Sigmoid colon (tissue), 7 donors: ENCODE data around the gene OBP2A. TPM values are rescaled to one million over a fixed set of nuclear protein-coding genes. Genes with fewer than 3 reads are reported as not detected.

Source experiments
- DNase-seq: peaks from one replicate; pipeline ENCODE4 v3.0.0-alpha.2; 2019
- H3K27ac ChIP-seq, 4 donors: fragments of 200-600 bp; sonication (generic); one replicate each; pipeline ENCODE4 v1.5.1; 2016 to 2019; ENCODE audit warnings: mild to moderate bottlenecking in 1 of 4
- H3K27me3 ChIP-seq, 3 donors: fragments of 200-600 bp; sonication (generic); one replicate each; pipeline ENCODE4 v1.5.1; 2019; ENCODE audit warnings: mild to moderate bottlenecking in 1 of 3
- H3K36me3 ChIP-seq, 4 donors: fragments of 200-600 bp; sonication (generic); one replicate each; pipeline ENCODE4 v1.5.1; 2016 to 2019
- H3K4me1 ChIP-seq, 4 donors: fragments of 200-600 bp; sonication (generic); one replicate each; pipeline ENCODE4 v1.5.1; 2017 to 2019
- H3K4me3 ChIP-seq, 4 donors: fragments of 200-600 bp; sonication (generic); one replicate each; pipeline ENCODE4 v1.5.1; 2017 to 2019; ENCODE audit warnings: mild to moderate bottlenecking in 2 of 4, moderate library complexity in 1 of 4
- H3K9me3 ChIP-seq, 4 donors: fragments of 200-600 bp in 3 of 4; sonication (generic) in 3 of 4; one replicate each; pipeline versions ENCODE4 v1.5.1 to v1.6.1; 2013 to 2019
- CTCF ChIP-seq, 4 experiments: fragments of 450-650 bp in 3 of 4; fragments of 200-600 bp in 1 of 4; IDR thresholded peaks; one replicate each; pipeline ENCODE4 v1.5.1; 2016 to 2019; ENCODE audit warnings: antibody characterized with exemption in 4 of 4, mild to moderate bottlenecking in 3 of 4, moderate library complexity in 2 of 4
- EP300 ChIP-seq, 4 donors: sonication (generic); formaldehyde crosslinking; IDR thresholded peaks; one replicate each; pipeline ENCODE4 v1.6.1; 2017; ENCODE audit warnings: antibody characterized with exemption in 4 of 4
- POLR2A ChIP-seq, 2 donors: fragments of 450-650 bp; IDR thresholded peaks; one replicate each; pipeline ENCODE4 v1.6.1; 2016; ENCODE audit warnings: antibody characterized with exemption in 2 of 2, mild to moderate bottlenecking in 2 of 2, moderate library complexity in 2 of 2
- POLR2AphosphoS5 ChIP-seq, 4 donors: sonication (generic); formaldehyde crosslinking; IDR thresholded peaks; one replicate each; pipeline ENCODE4 v1.6.1; 2017; ENCODE audit warnings: antibody characterized with exemption in 4 of 4
- WGBS, 2 donors: extraction: QIAGEN DNeasy Blood & Tissue Kit; methylation state at CpG; one replicate each; pipeline ENCODE4 v1.1.7; 2013; 5-methylcytosine and 5-hydroxymethylcytosine counted together
- intact Hi-C: fragments of 100-400 bp; cut with DNase I; formaldehyde crosslinking; loops from one replicate; pipeline ENCODE4 v1.15.1; 2023
- polyA plus RNA-seq, 3 donors: library from polyadenylated mRNA; stranded (reverse); fragments of 200-250 nt; gene quantifications; one replicate each; pipeline ENCODE4 v1.2.3, GENCODE V29; 2013
- total RNA-seq, 4 donors: library from RNA; depleted of rRNA; stranded (reverse); fragments of >200 nt; gene quantifications; one replicate each; pipeline ENCODE4 v1.1.0, GENCODE V29; 2016
- donor health status: healthy with polysubstance abuse.
- donor health status: Bipolar disorder and iron deficiency.
- donor health status: healthy.

OBP2A gene
- total and polyA plus RNA-seq, 7 donors, result not detected

- Histone ChIP-seq H3K36me3 (no peaks in the 10 kb centered on the region), H3K9me3 (peaks cover 0 to 2% (median 0%) of the 10 kb centered on the region in 4 donors), H3K4me1 (no peaks in the 10 kb centered on the region), H3K27ac (no peak overlapping the region), H3K27me3 (peaks cover 0 to 27% (median 0%) of the 10 kb centered on the region in 3 donors), H3K4me3 (no peak overlapping the region)
- 86% methylated on average over 11 of the region's 11 CpGs for WGBS, 2 donors
- no peak for TF ChIP-seq CTCF (IDR thresholded peaks at IDR 0.05)
- no peak for TF ChIP-seq EP300 (IDR thresholded peaks at IDR 0.05)
- TF ChIP-seq POLR2AphosphoS5 (IDR thresholded peaks at IDR 0.05), result no peak
- TF ChIP-seq POLR2A (IDR thresholded peaks at IDR 0.05), result no peak
- no peak for DNase-seq
- intact Hi-C loops, result no loop called here
These were observed 34.9 kb downstream of the OBP2A start for GRCh38 chr9:135580664-135581380.

DNA sequence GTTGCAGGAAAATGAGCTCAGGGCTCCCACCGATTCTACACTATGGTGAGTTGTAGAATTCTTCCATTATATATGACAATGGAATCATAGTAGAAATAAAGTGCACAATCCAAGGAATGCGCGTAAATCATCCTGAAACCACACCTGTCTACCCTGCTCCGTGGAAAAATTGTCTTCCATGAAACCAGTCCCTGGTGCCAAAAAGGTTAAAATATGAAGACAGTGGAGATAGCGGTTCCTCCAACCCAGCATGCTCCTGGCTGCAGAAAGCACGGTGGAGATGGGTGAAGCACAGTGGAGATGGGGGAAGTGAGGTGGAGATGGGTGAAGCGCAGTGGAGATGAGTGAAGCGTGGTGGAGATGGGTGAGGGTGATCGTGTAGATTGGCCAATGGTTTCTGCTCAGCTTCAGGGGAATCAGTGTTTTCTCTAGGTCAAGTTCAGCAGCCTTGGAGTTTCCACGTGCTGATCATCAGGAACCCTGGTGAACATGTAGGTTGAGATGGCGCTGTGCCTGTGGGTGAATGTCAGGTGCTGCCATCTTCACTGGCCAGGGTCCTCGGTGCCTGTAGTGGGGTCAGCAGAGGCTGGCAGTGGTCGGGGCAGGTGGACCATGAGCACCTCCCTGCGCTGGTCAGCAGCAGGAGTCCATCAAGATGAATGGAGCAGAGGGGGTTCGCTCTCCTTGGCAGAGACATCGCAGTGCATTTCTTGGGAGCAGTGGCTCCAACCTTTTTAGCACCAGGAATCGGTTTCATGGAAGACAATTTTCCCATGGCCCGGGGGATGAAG lies 35.9 kb downstream of the OBP2A start:
- no peak overlapping the region for H3K27ac ChIP-seq
- DNase-seq, result no peak
- TF ChIP-seq POLR2A (IDR thresholded peaks at IDR 0.05), result no peak
- WGBS, 2 donors, result 85 to 90% methylated on average over 18 of the region's 18 CpGs
- no peaks in the 10 kb centered on the region for H3K36me3 ChIP-seq
- H3K27me3 ChIP-seq, result peaks cover 0 to 19% (median 0%) of the 10 kb centered on the region in 3 donors
- no peak overlapping the region for H3K4me3 ChIP-seq
- intact Hi-C loops, result no loop called here
- no peaks in the 10 kb centered on the region for H3K4me1 ChIP-seq
- peaks cover 0 to 2% (median 0%) of the 10 kb centered on the region in 4 donors for H3K9me3 ChIP-seq

- intact Hi-C loops, result no loop called here
- no peak overlapping the region for H3K4me3 ChIP-seq
- no peak for TF ChIP-seq EP300 (IDR thresholded peaks at IDR 0.05)
- TF ChIP-seq POLR2AphosphoS5 (IDR thresholded peaks at IDR 0.05), result no peak
- TF ChIP-seq CTCF (IDR thresholded peaks at IDR 0.05), result no peak
- H3K9me3 ChIP-seq, result peaks cover 0 to 2% (median 0%) of the 10 kb centered on the region in 4 donors
- no peak overlapping the region for H3K27ac ChIP-seq
- no peaks in the 10 kb centered on the region for H3K4me1 ChIP-seq
- WGBS, 2 donors, result 88 to 90% methylated on average over 14 of the region's 14 CpGs
- H3K27me3 ChIP-seq, result peaks cover 0 to 19% (median 0%) of the 10 kb centered on the region in 3 donors
- no peaks in the 10 kb centered on the region for H3K36me3 ChIP-seq
- no peak for DNase-seq
These were observed 36.6 kb downstream of the OBP2A start for GRCh38 chr9:135582541-135582940.

DNA sequence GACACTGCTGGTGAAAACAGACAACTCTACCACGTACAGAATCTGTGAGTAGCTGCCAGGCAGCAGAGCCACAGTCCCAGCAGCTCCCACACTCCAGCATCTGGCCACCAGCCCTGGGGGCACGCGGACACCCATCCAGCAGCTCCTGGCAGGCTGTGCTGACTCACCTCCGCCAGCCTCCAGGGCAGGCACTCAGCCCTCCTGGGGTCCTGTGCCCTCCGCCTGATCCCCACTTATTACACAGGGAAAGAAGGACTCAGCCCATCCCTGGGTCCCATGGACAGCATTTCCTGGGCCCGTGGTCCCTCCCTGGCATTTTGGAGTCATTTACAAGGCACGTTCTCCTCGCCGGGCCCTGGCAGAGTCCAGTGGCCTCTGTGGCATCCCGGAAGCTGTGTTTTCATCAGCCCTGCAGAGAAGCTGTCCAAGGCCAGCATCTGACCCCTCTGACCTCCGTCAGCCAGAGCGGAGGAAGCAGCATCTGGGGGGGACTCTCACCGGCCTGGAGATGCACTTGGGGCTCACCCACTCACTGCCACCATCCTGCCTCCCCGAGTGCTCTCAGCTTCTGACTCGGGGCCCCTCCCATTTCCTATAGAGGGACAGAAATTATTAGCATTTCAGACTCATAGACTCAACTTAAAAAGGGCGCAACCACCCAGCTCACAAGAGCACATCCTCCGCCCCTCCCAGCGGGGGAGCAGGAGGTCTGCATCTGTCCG lies 37.2 kb downstream of the OBP2A start:
- intact Hi-C loops, result no loop called here
- Histone ChIP-seq H3K36me3 (no peaks in the 10 kb centered on the region), H3K27me3 (peaks cover 0 to 19% (median 0%) of the 10 kb centered on the region in 3 donors), H3K27ac (no peak overlapping the region), H3K9me3 (peaks cover 0 to 2% (median 0%) of the 10 kb centered on the region in 4 donors), H3K4me3 (no peak overlapping the region), H3K4me1 (no peaks in the 10 kb centered on the region)
- whole genome bisulfite sequencing, 2 donors, result 69 to 75% methylated on average over 19 of the region's 19 CpGs
- no peak for DNase-seq
- TF ChIP-seq POLR2AphosphoS5 (IDR thresholded peaks at IDR 0.05), result no peak
- no peak for TF ChIP-seq CTCF (IDR thresholded peaks at IDR 0.05)
- no peak for TF ChIP-seq EP300 (IDR thresholded peaks at IDR 0.05)
- no peak for TF ChIP-seq POLR2A (IDR thresholded peaks at IDR 0.05)

DNA sequence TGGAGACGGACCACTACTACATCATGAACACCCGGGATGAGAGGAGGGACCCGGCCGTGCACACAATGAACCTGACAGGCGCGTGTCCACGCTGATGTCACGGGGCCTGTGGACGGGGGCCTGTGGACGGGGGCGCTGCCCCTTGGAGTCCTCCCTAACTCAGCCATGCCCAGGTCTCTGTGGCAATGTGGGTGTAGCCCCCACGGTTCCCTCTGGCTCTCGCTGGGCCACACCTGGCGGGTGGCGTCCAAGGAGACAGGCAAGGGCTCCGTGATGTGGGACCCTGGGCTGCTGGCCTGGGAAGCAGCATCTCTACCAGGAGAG lies 37.7 kb downstream of the OBP2A start:
- 85 to 90% methylated on average over 16 of the region's 16 CpGs for WGBS, 2 donors
- Histone ChIP-seq H3K4me3 (no peak overlapping the region), H3K36me3 (no peaks in the 10 kb centered on the region), H3K9me3 (peaks cover 0 to 2% (median 0%) of the 10 kb centered on the region in 4 donors), H3K27me3 (peaks cover 0 to 19% (median 0%) of the 10 kb centered on the region in 3 donors), H3K27ac (no peak overlapping the region), H3K4me1 (no peaks in the 10 kb centered on the region)
- TF ChIP-seq POLR2AphosphoS5 (IDR thresholded peaks at IDR 0.05) (no peak), CTCF (IDR thresholded peaks at IDR 0.05) (no peak), POLR2A (IDR thresholded peaks at IDR 0.05) (no peak), EP300 (IDR thresholded peaks at IDR 0.05) (no peak)
- intact Hi-C loops, result no loop called here
- no peak for DNase-seq
